HCT116 (cell line): ENCODE data around the gene TEAD3. TPM values are rescaled to one million over a fixed set of nuclear protein-coding genes. Genes with fewer than 3 reads are reported as not detected.

Experiments used
- ATAC-seq: fragments of 200-7000 bp; cut with Tn5 transposase; 2 replicates; pipeline ENCODE4 v1.9.1; 2020; ENCODE audit warnings: mild to moderate bottlenecking, moderate library complexity
- BruUV-seq: library from RNA; stranded (reverse); fragments of 400-500 nt; replicated peaks from 2 replicates; lab custom pipeline; 2021; lab: Mats Ljungman, UMichigan
- CTCF ChIA-PET: fragments of 300-600 bp; sonication (Branson Sonifier 250); formaldehyde crosslinking; loops from one replicate; lab custom pipeline; 2021; ENCODE audit warnings: antibody characterized with exemption; lab: Charles Lee
- POLR2A ChIA-PET: fragments of 300-600, 350-600 bp; sonication (Branson Sonifier 250); formaldehyde crosslinking; loops from one replicate; lab custom pipeline; 2021; ENCODE audit warnings: antibody characterized with exemption; lab: Charles Lee
- RAD21 ChIA-PET, 2 experiments: fragments of 300-600 bp; sonication (Branson Sonifier 250); formaldehyde crosslinking; loops; one replicate each; lab custom pipeline; 2023; ENCODE audit warnings: low total read pairs in 2 of 2; ENCODE audit not compliant: uncharacterized antibody in 2 of 2, unreplicated experiment in 2 of 2, low non-redundant PET in 1 of 2; lab: Charles Lee
- DNase-seq: peaks from one replicate; pipeline ENCODE4 v3.0.0-alpha.2; 2010; ENCODE audit warnings: low read depth, low spot score
- H2AFZ ChIP-seq: fragments of 200-600 bp; shearing (Covaris generic), sonication (generic); 2 replicates; pipeline ENCODE4 v1.6.1; 2017; ENCODE audit warnings: low read depth, mixed run types, mixed read lengths, antibody characterized with exemption, low read length; ENCODE audit not compliant: poor library complexity, severe bottlenecking
- H3K27ac ChIP-seq: 2 replicates; pipeline ENCODE4 v1.5.1; 2012; ENCODE audit warnings: low read depth, low read length
- H3K27me3 ChIP-seq: fragments of 200-600 bp; sonication (generic); 2 replicates; pipeline ENCODE4 v1.6.1; 2016; ENCODE audit warnings: mixed run types, low read length, mixed read lengths; ENCODE audit not compliant: insufficient read depth
- H3K36me3 ChIP-seq, 2 experiments: fragments of 200-500 bp in 1 of 2; fragments of 200-600 bp in 1 of 2; sonication (Bioruptor generic) in 1 of 2; sonication (generic) in 1 of 2; 2 replicates each; pipeline versions ENCODE4 v1.5.1 to v1.6.1; 2014 to 2016; ENCODE audit warnings: low read length in 2 of 2, inconsistent platforms in 1 of 2, mixed read lengths in 1 of 2, mixed run types in 1 of 2; ENCODE audit not compliant: insufficient read depth in 2 of 2, control insufficient read depth in 1 of 2
- H3K4me1 ChIP-seq, 2 experiments: fragments of 200-600 bp in 1 of 2; sonication (generic) in 1 of 2; 2 replicates each; pipeline versions ENCODE4 v1.5.1 to v1.6.1; 2012 to 2017; ENCODE audit warnings: low read length in 2 of 2, inconsistent platforms in 1 of 2, mild to moderate bottlenecking in 1 of 2, mixed read lengths in 1 of 2, mixed run types in 1 of 2, moderate library complexity in 1 of 2; ENCODE audit not compliant: insufficient read depth in 2 of 2, control insufficient read depth in 1 of 2
- H3K4me2 ChIP-seq: fragments of 200-600 bp; sonication (generic); 2 replicates; pipeline ENCODE4 v1.6.1; 2017; ENCODE audit warnings: mixed run types, low read length, mixed read lengths
- H3K4me3 ChIP-seq, 2 experiments: fragments of 200-600 bp in 1 of 2; sonication (generic) in 1 of 2; replicated peaks in 1 of 2; 2 replicates each; pipeline ENCODE4 v1.5.1; 2011 to 2016; ENCODE audit warnings: low read length in 2 of 2, control low read depth in 1 of 2, low read depth in 1 of 2, mild to moderate bottlenecking in 1 of 2, mixed read lengths in 1 of 2, mixed run types in 1 of 2
- H3K79me2 ChIP-seq: fragments of 200-600 bp; sonication (generic); 2 replicates; pipeline ENCODE4 v1.6.1; 2017; ENCODE audit warnings: mild to moderate bottlenecking, mixed run types, low read length, moderate library complexity, mixed read lengths; ENCODE audit not compliant: insufficient read depth
- H3K9ac ChIP-seq: fragments of 200-600 bp; sonication (generic); 2 replicates; pipeline ENCODE4 v1.6.1; 2016; ENCODE audit warnings: low read length, mixed read lengths
- H3K9me2 ChIP-seq: fragments of 200-600 bp; sonication (generic), shearing (Covaris generic); 2 replicates; pipeline ENCODE4 v1.6.1; 2017; ENCODE audit warnings: mixed run types, mild to moderate bottlenecking, moderate library complexity; ENCODE audit not compliant: insufficient read depth
- H3K9me3 ChIP-seq, 2 experiments: fragments of 200-500 bp in 1 of 2; fragments of 200-600 bp in 1 of 2; sonication (Bioruptor generic) in 1 of 2; sonication (generic) in 1 of 2; 2 replicates each; pipeline ENCODE4 v1.6.1; 2014 to 2017; ENCODE audit warnings: low read length in 2 of 2, mixed read lengths in 2 of 2, inconsistent platforms in 1 of 2, low read depth in 1 of 2, mild to moderate bottlenecking in 1 of 2, mixed run types in 1 of 2, moderate library complexity in 1 of 2; ENCODE audit not compliant: control insufficient read depth in 1 of 2, insufficient read depth in 1 of 2
- H4K20me1 ChIP-seq: fragments of 200-600 bp; sonication (generic), shearing (Covaris generic); 2 replicates; pipeline ENCODE4 v1.6.1; 2017; ENCODE audit warnings: mixed run types, mild to moderate bottlenecking, moderate library complexity; ENCODE audit not compliant: insufficient read depth
- CEBPB ChIP-seq: IDR thresholded peaks from 2 replicates; pipeline ENCODE4 v1.6.1; 2012; ENCODE audit warnings: low read depth
- ELF1 ChIP-seq: IDR thresholded peaks from 2 replicates; pipeline ENCODE4 v1.6.1; 2012; ENCODE audit warnings: low read depth, borderline replicate concordance
- FOSL1 ChIP-seq: IDR thresholded peaks from 2 replicates; pipeline ENCODE4 v1.6.1; 2012; ENCODE audit warnings: low read depth
- JUND ChIP-seq: IDR thresholded peaks from 2 replicates; pipeline ENCODE4 v1.6.1; 2012
- POLR2A ChIP-seq: IDR thresholded peaks from 2 replicates; pipeline ENCODE4 v1.7.0; 2011; ENCODE audit warnings: borderline replicate concordance; ENCODE audit not compliant: insufficient read depth, insufficient read length; ENCODE audit errors: extremely low read depth
- TCF7L2 ChIP-seq: IDR thresholded peaks from 2 replicates; pipeline ENCODE4 v1.7.0; 2011; ENCODE audit warnings: borderline replicate concordance, inconsistent platforms; ENCODE audit not compliant: insufficient read depth, insufficient read length; ENCODE audit errors: extremely low read depth
- YY1 ChIP-seq: IDR thresholded peaks from 2 replicates; pipeline ENCODE4 v1.6.1; 2011; ENCODE audit warnings: low read length, low read depth, moderate library complexity, mild to moderate bottlenecking; ENCODE audit not compliant: insufficient replicate concordance; ENCODE audit errors: extremely low read depth
- ZFX ChIP-seq: fragments of 450-650 bp; IDR thresholded peaks from 2 replicates; pipeline ENCODE4 v1.6.1; 2017
- intact Hi-C: fragments of 100-400 bp; cut with micrococcal nuclease; formaldehyde crosslinking; loops from 2 replicates; pipeline ENCODE4 v1.10.0; 2022
- total RNA-seq: library from RNA; stranded (reverse); gene quantifications from one replicate; pipeline ENCODE4 v1.2.1, GENCODE V29; 2021; ENCODE audit not compliant: unreplicated experiment
- TF ChIP-seq, protein P1 (sequence below), 3 experiments: fragments of 200-600 bp in 1 of 3; sonication (generic) in 1 of 3; IDR thresholded peaks in 2 of 3; conservative IDR thresholded peaks in 1 of 3; 2 replicates each; pipeline ENCODE4 v1.5.1; 2012 to 2017; ENCODE audit warnings: low read depth in 2 of 3, low read length in 2 of 3, antibody characterized with exemption in 1 of 3, borderline replicate concordance in 1 of 3, control low read depth in 1 of 3, mild to moderate bottlenecking in 1 of 3, mixed read lengths in 1 of 3, mixed run types in 1 of 3, moderate library complexity in 1 of 3; ENCODE audit not compliant: insufficient read depth in 1 of 3
- TF ChIP-seq, protein P2 (sequence below): IDR thresholded peaks from 2 replicates; pipeline ENCODE4 v1.6.1; 2012
- TF ChIP-seq, protein P3 (sequence below): IDR thresholded peaks from 2 replicates; pipeline ENCODE4 v1.6.1; 2012; ENCODE audit warnings: low read depth
- TF ChIP-seq, protein P4 (sequence below): IDR thresholded peaks from 2 replicates; pipeline ENCODE4 v1.6.1; 2011; ENCODE audit warnings: mild to moderate bottlenecking, low read length, moderate library complexity; ENCODE audit not compliant: insufficient replicate concordance; ENCODE audit errors: extremely low read depth
- TF ChIP-seq, protein P5 (sequence below): IDR thresholded peaks from 2 replicates; pipeline ENCODE4 v1.6.1; 2012

The TEAD3 gene
- total RNA-seq, 1 experiment from 2014 or later = 21.8 TPM

DNA sequence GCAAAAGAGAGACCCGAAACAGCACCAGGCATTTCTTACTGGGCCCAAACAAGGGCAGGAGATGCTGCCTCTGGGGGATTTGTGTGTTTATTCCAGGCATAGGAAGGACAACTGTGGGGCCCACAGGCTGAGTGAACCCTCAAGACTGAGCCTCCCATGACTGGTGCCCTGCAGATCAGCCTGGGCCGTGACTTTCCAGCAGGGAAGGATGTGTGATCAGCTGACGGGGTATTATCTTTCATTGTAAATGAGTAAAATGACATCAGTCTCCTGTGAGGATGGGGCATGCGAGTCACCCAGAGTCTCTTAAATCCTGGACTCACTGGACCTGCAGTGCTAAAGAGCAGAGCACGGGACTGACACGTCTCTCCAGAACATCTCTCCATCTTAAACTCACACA is 3.9 kb upstream of the TEAD3 start (continued):
- TF ChIP-seq CEBPB = no peak
- TF ChIP-seq, protein P1, sequence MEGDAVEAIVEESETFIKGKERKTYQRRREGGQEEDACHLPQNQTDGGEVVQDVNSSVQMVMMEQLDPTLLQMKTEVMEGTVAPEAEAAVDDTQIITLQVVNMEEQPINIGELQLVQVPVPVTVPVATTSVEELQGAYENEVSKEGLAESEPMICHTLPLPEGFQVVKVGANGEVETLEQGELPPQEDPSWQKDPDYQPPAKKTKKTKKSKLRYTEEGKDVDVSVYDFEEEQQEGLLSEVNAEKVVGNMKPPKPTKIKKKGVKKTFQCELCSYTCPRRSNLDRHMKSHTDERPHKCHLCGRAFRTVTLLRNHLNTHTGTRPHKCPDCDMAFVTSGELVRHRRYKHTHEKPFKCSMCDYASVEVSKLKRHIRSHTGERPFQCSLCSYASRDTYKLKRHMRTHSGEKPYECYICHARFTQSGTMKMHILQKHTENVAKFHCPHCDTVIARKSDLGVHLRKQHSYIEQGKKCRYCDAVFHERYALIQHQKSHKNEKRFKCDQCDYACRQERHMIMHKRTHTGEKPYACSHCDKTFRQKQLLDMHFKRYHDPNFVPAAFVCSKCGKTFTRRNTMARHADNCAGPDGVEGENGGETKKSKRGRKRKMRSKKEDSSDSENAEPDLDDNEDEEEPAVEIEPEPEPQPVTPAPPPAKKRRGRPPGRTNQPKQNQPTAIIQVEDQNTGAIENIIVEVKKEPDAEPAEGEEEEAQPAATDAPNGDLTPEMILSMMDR (IDR thresholded peaks at IDR 0.05 in 2 of 3, conservative IDR thresholded peaks at IDR 0.05 in 1 of 3; ENCODE audit: borderline replicate concordance in 1 of 3, insufficient read depth in 1 of 3, low read depth in 2 of 3, low read length in 2 of 3) = no peak
- TF ChIP-seq TCF7L2 = no peak
- TF ChIP-seq YY1 = no peak
- TF ChIP-seq, all 23 proteins: peak for 0

DNA sequence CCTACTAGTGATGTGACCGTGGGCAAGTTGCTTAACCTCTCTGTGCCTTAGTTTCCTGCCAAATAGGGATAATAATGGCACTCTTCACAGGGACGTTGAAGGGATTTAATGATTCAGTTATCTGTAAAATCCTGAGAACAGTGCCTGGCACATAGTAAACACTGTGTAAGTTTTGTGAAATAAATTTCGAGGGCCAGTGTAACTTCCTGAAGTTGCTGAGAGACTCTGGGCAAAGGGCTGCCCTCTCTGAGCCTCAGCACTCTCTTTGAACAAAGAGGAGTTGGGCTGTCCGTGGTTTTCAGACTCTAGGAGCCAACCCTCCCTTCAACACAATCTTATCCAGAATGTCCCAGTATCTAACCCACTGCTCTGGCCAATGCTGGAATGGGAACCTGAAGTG is 2.5 kb upstream of the TEAD3 start:
- Histone ChIP-seq H3K9me2 (no peaks in the 10 kb centered on the region), H3K4me3 (no peak overlapping the region), H4K20me1 (no peaks in the 10 kb centered on the region), H3K9ac (no peak overlapping the region), H3K4me1 (peaks cover 17 to 37% of the 10 kb centered on the region in 2 experiments), H3K36me3 (no peaks in the 10 kb centered on the region), H3K27ac (no peak overlapping the region), H2AFZ (no peak overlapping the region), H3K79me2 (peaks cover 21% of the 10 kb centered on the region), H3K27me3 (no peaks in the 10 kb centered on the region), H3K4me2 (no peak overlapping the region), H3K9me3 (no peaks in the 10 kb centered on the region)
- intact Hi-C loops = no loop called here
- ATAC-seq = no peak
- ChIA-PET POLR2A (no interaction called here), RAD21 (no interaction called here), CTCF (no interaction called here)
- no peak for DNase-seq
- TF ChIP-seq, protein P1 (IDR thresholded peaks at IDR 0.05 in 2 of 3, conservative IDR thresholded peaks at IDR 0.05 in 1 of 3; ENCODE audit: borderline replicate concordance in 1 of 3, insufficient read depth in 1 of 3, low read depth in 2 of 3, low read length in 2 of 3) = no peak
- TF ChIP-seq, protein P2, sequence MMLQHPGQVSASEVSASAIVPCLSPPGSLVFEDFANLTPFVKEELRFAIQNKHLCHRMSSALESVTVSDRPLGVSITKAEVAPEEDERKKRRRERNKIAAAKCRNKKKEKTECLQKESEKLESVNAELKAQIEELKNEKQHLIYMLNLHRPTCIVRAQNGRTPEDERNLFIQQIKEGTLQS = no peak
- TF ChIP-seq, protein P3, sequence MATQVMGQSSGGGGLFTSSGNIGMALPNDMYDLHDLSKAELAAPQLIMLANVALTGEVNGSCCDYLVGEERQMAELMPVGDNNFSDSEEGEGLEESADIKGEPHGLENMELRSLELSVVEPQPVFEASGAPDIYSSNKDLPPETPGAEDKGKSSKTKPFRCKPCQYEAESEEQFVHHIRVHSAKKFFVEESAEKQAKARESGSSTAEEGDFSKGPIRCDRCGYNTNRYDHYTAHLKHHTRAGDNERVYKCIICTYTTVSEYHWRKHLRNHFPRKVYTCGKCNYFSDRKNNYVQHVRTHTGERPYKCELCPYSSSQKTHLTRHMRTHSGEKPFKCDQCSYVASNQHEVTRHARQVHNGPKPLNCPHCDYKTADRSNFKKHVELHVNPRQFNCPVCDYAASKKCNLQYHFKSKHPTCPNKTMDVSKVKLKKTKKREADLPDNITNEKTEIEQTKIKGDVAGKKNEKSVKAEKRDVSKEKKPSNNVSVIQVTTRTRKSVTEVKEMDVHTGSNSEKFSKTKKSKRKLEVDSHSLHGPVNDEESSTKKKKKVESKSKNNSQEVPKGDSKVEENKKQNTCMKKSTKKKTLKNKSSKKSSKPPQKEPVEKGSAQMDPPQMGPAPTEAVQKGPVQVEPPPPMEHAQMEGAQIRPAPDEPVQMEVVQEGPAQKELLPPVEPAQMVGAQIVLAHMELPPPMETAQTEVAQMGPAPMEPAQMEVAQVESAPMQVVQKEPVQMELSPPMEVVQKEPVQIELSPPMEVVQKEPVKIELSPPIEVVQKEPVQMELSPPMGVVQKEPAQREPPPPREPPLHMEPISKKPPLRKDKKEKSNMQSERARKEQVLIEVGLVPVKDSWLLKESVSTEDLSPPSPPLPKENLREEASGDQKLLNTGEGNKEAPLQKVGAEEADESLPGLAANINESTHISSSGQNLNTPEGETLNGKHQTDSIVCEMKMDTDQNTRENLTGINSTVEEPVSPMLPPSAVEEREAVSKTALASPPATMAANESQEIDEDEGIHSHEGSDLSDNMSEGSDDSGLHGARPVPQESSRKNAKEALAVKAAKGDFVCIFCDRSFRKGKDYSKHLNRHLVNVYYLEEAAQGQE = no peak
- TF ChIP-seq FOSL1 (no peak), ELF1 (no peak), ZFX (no peak), JUND (no peak), POLR2A (no peak), YY1 (no peak)
- TF ChIP-seq, protein P4, sequence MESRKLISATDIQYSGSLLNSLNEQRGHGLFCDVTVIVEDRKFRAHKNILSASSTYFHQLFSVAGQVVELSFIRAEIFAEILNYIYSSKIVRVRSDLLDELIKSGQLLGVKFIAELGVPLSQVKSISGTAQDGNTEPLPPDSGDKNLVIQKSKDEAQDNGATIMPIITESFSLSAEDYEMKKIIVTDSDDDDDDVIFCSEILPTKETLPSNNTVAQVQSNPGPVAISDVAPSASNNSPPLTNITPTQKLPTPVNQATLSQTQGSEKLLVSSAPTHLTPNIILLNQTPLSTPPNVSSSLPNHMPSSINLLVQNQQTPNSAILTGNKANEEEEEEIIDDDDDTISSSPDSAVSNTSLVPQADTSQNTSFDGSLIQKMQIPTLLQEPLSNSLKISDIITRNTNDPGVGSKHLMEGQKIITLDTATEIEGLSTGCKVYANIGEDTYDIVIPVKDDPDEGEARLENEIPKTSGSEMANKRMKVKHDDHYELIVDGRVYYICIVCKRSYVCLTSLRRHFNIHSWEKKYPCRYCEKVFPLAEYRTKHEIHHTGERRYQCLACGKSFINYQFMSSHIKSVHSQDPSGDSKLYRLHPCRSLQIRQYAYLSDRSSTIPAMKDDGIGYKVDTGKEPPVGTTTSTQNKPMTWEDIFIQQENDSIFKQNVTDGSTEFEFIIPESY = no peak
- TF ChIP-seq, protein P5, sequence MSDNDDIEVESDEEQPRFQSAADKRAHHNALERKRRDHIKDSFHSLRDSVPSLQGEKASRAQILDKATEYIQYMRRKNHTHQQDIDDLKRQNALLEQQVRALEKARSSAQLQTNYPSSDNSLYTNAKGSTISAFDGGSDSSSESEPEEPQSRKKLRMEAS = no peak
- BruUV-seq = no TSS peak
